K562 (cell line): ENCODE data around the gene EPM2A. TPM values are rescaled to one million over a fixed set of nuclear protein-coding genes. Genes with fewer than 3 reads are reported as not detected.

Experiments used
- ASH1L ChIP-seq: fragments of 450-650 bp; IDR thresholded peaks from 2 replicates; pipeline ENCODE4 v1.6.1; 2018; ENCODE audit warnings: borderline replicate concordance, mild to moderate bottlenecking, low read depth; ENCODE audit not compliant: partially characterized antibody
- CC2D1A ChIP-seq: fragments of 450-650 bp; IDR thresholded peaks from 2 replicates; pipeline ENCODE4 v1.6.1; 2017; ENCODE audit warnings: mild to moderate bottlenecking
- CCNT2 ChIP-seq: IDR thresholded peaks from 2 replicates; pipeline ENCODE4 v1.6.1; 2011; ENCODE audit warnings: borderline replicate concordance, low read depth, mild to moderate bottlenecking, moderate library complexity, mixed read lengths, low read length; ENCODE audit not compliant: insufficient read length; ENCODE audit errors: extremely low read depth
- DIDO1 ChIP-seq: fragments of 450-650 bp; IDR thresholded peaks from 2 replicates; pipeline ENCODE4 v1.6.1; 2016; ENCODE audit warnings: low read depth, missing biosample characterization, missing genetic modification characterization
- GTF2E2 ChIP-seq: fragments of 200-800 bp; sonication (Bioruptor generic); IDR thresholded peaks from 2 replicates; pipeline ENCODE4 v1.6.1; 2016; ENCODE audit warnings: missing genetic modification characterization, missing compliant biosample characterization
- KHSRP ChIP-seq: fragments of 450-650 bp; IDR thresholded peaks from 2 replicates; pipeline ENCODE4 v1.6.1; 2017
- NFYB ChIP-seq: IDR thresholded peaks from 2 replicates; pipeline ENCODE4 v1.6.1; 2011; ENCODE audit warnings: mild to moderate bottlenecking, moderate library complexity; ENCODE audit not compliant: insufficient read length; ENCODE audit errors: extremely low read depth
- POLR2A ChIP-seq: fragments of 450-650 bp; conservative IDR thresholded peaks from 2 replicates; pipeline ENCODE4 v1.6.1; 2016
- POLR2AphosphoS2 ChIP-seq: IDR thresholded peaks from 2 replicates; pipeline ENCODE4 v1.6.1; 2012; ENCODE audit warnings: low read length, improper control_type of control experiment
- POLR2G ChIP-seq: fragments of 200-400 bp; formaldehyde crosslinking; IDR thresholded peaks from 2 replicates; pipeline ENCODE4 v1.6.1; 2017; ENCODE audit warnings: low read depth, mild to moderate bottlenecking, antibody characterized with exemption, low read length, moderate library complexity
- POLR2H ChIP-seq: IDR thresholded peaks from 2 replicates; pipeline ENCODE4 v1.6.1; 2016; ENCODE audit warnings: missing genetic modification characterization, low read depth, mild to moderate bottlenecking, control low read depth, missing compliant biosample characterization, moderate library complexity
- POLR3G ChIP-seq: IDR thresholded peaks from 2 replicates; pipeline ENCODE4 v1.6.1; 2011; ENCODE audit not compliant: insufficient read length, insufficient replicate concordance; ENCODE audit errors: extremely low read depth
- PTTG1 ChIP-seq: fragments of 450-650 bp; IDR thresholded peaks from 2 replicates; pipeline ENCODE4 v1.6.1; 2016; ENCODE audit warnings: low read depth, mild to moderate bottlenecking, missing genetic modification characterization, missing compliant biosample characterization
- SMAD3 ChIP-seq: fragments of 450-650 bp; formaldehyde crosslinking; conservative IDR thresholded peaks from 2 replicates; pipeline ENCODE4 v1.4.0; 2020; ENCODE audit warnings: mild to moderate bottlenecking
- WHSC1 ChIP-seq: IDR thresholded peaks from one replicate; pipeline ENCODE4 v1.6.1; 2012; ENCODE audit warnings: low read length, control low read depth, inconsistent platforms
- XRCC5 ChIP-seq: fragments of 200-400 bp; formaldehyde crosslinking; IDR thresholded peaks from 2 replicates; pipeline ENCODE4 v1.6.1; 2017; ENCODE audit warnings: low read depth, mild to moderate bottlenecking, low read length
- YY1 ChIP-seq, 3 experiments: IDR thresholded peaks; 2 replicates each; pipeline ENCODE4 v1.6.1; 2011; ENCODE audit warnings: low read length in 2 of 3, mild to moderate bottlenecking in 2 of 3, moderate library complexity in 2 of 3, borderline replicate concordance in 1 of 3, control low read depth in 1 of 3, low read depth in 1 of 3; ENCODE audit not compliant: insufficient read depth in 3 of 3, insufficient replicate concordance in 2 of 3, control insufficient read depth in 1 of 3, insufficient read length in 1 of 3; ENCODE audit errors: extremely low read depth in 1 of 3
- ZBED1 ChIP-seq: IDR thresholded peaks from 2 replicates; pipeline ENCODE4 v1.6.1; 2014
- ZNF133 ChIP-seq: fragments of 250-450 bp; sonication (Bioruptor Pico); IDR thresholded peaks from 2 replicates; pipeline ENCODE4 v1.4.0; 2020; ENCODE audit warnings: mild to moderate bottlenecking
- ZNF184 ChIP-seq: sonication (generic); formaldehyde crosslinking; IDR thresholded peaks from 2 replicates; pipeline ENCODE4 v1.5.0; 2020; ENCODE audit warnings: missing genetic modification reagents
- ZNF561 ChIP-seq: fragments of 450-650 bp; formaldehyde crosslinking; conservative IDR thresholded peaks from 2 replicates; pipeline ENCODE4 v1.4.0; 2020; ENCODE audit warnings: mild to moderate bottlenecking, moderate library complexity
- ZNF586 ChIP-seq: fragments of 450-650 bp; formaldehyde crosslinking; conservative IDR thresholded peaks from 2 replicates; pipeline ENCODE4 v1.4.0; 2020; ENCODE audit warnings: mild to moderate bottlenecking, moderate library complexity
- polyA plus RNA-seq, 8 experiments: library from polyadenylated mRNA; depleted of rRNA in 4 of 8; stranded (reverse) in 5 of 8; unstranded in 3 of 8; fragments of >200 nt; fragmentation: Nextera tagmentation in 2 of 8; fragmentation: Illumina TruSeq in 1 of 8; extraction: Ambion mirVana in 2 of 8; extraction: Trizol in 1 of 8; gene quantifications; 2 replicates each; pipeline versions ENCODE4 v1.2.1 to v1.2.3, GENCODE V29; 2011 to 2014; ENCODE audit warnings: inconsistent platforms in 1 of 8, missing spikeins in 1 of 8
- total RNA-seq, 7 experiments: library from RNA; depleted of rRNA in 6 of 7; stranded (reverse); fragments of >200 nt in 6 of 7; fragmentation: Illumina TruSeq in 2 of 7; extraction: Trizol in 2 of 7; gene quantifications; 2 replicates each; pipeline versions ENCODE4 v1.2.1 to v1.2.3, GENCODE V29; 2011 to 2021; ENCODE audit warnings: low replicate concordance in 1 of 7
- TF ChIP-seq, protein P1 (sequence below): IDR thresholded peaks from 3 replicates; pipeline ENCODE4 v1.6.1; 2011; ENCODE audit warnings: borderline replicate concordance, mild to moderate bottlenecking, moderate library complexity; ENCODE audit not compliant: insufficient read length; ENCODE audit errors: extremely low read depth
- TF ChIP-seq, protein P2 (sequence below): sonication (generic); formaldehyde crosslinking; IDR thresholded peaks from 2 replicates; pipeline ENCODE4 v1.8.0; 2022; ENCODE audit warnings: mild to moderate bottlenecking, missing genetic modification reagents

The EPM2A gene
- total and polyA plus RNA-seq, 9 of the 15 experiments (the other 6 are each of a cell fraction or from before 2014, with no cell fraction given), result 0.35 to 5.3 (median 2.5) TPM

- TF ChIP-seq, protein P1, sequence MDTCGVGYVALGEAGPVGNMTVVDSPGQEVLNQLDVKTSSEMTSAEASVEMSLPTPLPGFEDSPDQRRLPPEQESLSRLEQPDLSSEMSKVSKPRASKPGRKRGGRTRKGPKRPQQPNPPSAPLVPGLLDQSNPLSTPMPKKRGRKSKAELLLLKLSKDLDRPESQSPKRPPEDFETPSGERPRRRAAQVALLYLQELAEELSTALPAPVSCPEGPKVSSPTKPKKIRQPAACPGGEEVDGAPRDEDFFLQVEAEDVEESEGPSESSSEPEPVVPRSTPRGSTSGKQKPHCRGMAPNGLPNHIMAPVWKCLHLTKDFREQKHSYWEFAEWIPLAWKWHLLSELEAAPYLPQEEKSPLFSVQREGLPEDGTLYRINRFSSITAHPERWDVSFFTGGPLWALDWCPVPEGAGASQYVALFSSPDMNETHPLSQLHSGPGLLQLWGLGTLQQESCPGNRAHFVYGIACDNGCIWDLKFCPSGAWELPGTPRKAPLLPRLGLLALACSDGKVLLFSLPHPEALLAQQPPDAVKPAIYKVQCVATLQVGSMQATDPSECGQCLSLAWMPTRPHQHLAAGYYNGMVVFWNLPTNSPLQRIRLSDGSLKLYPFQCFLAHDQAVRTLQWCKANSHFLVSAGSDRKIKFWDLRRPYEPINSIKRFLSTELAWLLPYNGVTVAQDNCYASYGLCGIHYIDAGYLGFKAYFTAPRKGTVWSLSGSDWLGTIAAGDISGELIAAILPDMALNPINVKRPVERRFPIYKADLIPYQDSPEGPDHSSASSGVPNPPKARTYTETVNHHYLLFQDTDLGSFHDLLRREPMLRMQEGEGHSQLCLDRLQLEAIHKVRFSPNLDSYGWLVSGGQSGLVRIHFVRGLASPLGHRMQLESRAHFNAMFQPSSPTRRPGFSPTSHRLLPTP, result no peak
- TF ChIP-seq SMAD3 (CRISPR knock-in tag) (no peak), XRCC5 (0 out of 2 replicates have a peak, but pooled peaks have one; percentile 34), POLR2A (peak; percentile 87), POLR2AphosphoS2 (no peak; the same call in 1 of the 2 replicates), YY1 (IDR thresholded peaks at IDR 0.05; ENCODE audit: borderline replicate concordance in 1 of 3, control insufficient read depth in 1 of 3, extremely low read depth in 1 of 3, insufficient read depth in 3 of 3, insufficient read length in 1 of 3, insufficient replicate concordance in 2 of 3, low read depth in 1 of 3, low read length in 2 of 3) (peak in 1 of 3 experiments; percentile 36), NFYB (no peak), ASH1L (no peak), ZNF561 (CRISPR knock-in tag) (no peak), KHSRP (no peak), WHSC1 (no peak), CC2D1A (no peak), POLR2G (peak; percentile 92), ZNF133 (CRISPR knock-in tag) (no peak), POLR3G (no peak), CCNT2 (no peak), ZNF586 (CRISPR knock-in tag) (no peak), ZBED1 (no peak), PTTG1 (tag) (no peak), POLR2H (peak; percentile 85), GTF2E2 (tag) (peak; percentile 70; the same call in 1 of the 2 replicates), ZNF184 (CRISPR knock-in tag) (no peak), DIDO1 (tag) (no peak)
- TF ChIP-seq, protein P2, sequence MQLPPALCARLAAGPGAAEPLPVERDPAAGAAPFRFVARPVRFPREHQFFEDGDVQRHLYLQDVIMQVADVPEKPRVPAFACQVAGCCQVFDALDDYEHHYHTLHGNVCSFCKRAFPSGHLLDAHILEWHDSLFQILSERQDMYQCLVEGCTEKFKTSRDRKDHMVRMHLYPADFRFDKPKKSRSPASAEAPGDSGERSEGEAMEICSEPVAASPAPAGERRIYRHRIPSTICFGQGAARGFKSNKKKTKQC (CRISPR knock-in tag), result peak; percentile 78
Observed at GRCh38 chr6:145734486-145735355, 599 bp downstream of the EPM2A start (continued).
